Ovary (tissue), 3 donors: ENCODE results near the gene CXCR2.

Experiments used
- POLR2A ChIP-seq: fragments of 450-650 bp; IDR thresholded peaks from one replicate; pipeline ENCODE4 v1.6.1; 2017; ENCODE audit warnings: antibody characterized with exemption, mild to moderate bottlenecking, moderate library complexity
- TF ChIP-seq, protein P1 (sequence below), 3 donors: fragments of 450-650 bp in 2 of 3; fragments of 200-600 bp in 1 of 3; IDR thresholded peaks; one replicate each; pipeline versions ENCODE4 v1.5.1 to v1.8.0; 2016 to 2022; ENCODE audit warnings: antibody characterized with exemption in 3 of 3, mild to moderate bottlenecking in 1 of 3
- donor health status: DM: no; HTN: no; CAD: no.

DNA sequence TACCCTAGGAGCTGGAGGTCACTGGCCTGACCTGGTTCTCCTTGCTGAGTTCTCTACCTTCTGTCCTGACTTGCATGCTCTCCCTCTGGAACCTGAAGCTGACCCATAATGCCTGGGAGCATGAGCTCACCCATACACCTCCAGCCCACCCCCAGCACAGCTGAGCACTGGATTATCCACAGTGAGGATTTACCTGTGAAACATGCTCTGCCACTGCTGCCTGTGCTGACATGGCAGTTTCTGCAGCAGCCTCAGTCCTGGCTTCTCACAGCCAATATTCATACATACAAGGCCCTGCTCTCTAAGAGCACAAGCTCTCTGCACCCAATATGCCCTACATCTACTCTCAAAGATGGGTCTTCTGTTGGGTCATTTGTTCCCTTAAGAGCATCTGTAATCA is 5.0 kb downstream of the CXCR2 start:
- TF ChIP-seq, protein P1, sequence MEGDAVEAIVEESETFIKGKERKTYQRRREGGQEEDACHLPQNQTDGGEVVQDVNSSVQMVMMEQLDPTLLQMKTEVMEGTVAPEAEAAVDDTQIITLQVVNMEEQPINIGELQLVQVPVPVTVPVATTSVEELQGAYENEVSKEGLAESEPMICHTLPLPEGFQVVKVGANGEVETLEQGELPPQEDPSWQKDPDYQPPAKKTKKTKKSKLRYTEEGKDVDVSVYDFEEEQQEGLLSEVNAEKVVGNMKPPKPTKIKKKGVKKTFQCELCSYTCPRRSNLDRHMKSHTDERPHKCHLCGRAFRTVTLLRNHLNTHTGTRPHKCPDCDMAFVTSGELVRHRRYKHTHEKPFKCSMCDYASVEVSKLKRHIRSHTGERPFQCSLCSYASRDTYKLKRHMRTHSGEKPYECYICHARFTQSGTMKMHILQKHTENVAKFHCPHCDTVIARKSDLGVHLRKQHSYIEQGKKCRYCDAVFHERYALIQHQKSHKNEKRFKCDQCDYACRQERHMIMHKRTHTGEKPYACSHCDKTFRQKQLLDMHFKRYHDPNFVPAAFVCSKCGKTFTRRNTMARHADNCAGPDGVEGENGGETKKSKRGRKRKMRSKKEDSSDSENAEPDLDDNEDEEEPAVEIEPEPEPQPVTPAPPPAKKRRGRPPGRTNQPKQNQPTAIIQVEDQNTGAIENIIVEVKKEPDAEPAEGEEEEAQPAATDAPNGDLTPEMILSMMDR (IDR thresholded peaks at IDR 0.05): no peak
- TF ChIP-seq POLR2A: no peak
